SK-N-SH (cell line): ENCODE results near the gene SARS2. TPM values are rescaled to one million over a fixed set of nuclear protein-coding genes. Genes with fewer than 3 reads are reported as not detected.
"Not testable (repeated sequence)": the region's sequence is repeated elsewhere in the genome, so short reads cannot be mapped to it uniquely, and the experiment has no call there.

Experiments used
- CTCF ChIA-PET: fragments of 300-600, 350-600 bp; formaldehyde crosslinking; extraction: SDS; loops from one replicate; lab custom pipeline; 2021; lab: Yijun Ruan, JAX
- POLR2A ChIA-PET: fragments of 350-600 bp; sonication (Branson Sonifier 250); formaldehyde crosslinking; extraction: SDS; loops from one replicate; lab custom pipeline; 2020; ENCODE audit warnings: antibody characterized with exemption, inconsistent platforms; lab: Yijun Ruan, JAX
- DNase-seq: peaks from one replicate; pipeline ENCODE4 v3.0.0; 2012
- H2AFZ ChIP-seq: fragments of 200-600 bp; sonication (generic); 2 replicates; pipeline ENCODE4 v1.8.1; 2016; ENCODE audit warnings: antibody characterized with exemption, mild to moderate bottlenecking, low read depth
- H3F3A ChIP-seq: fragments of 200-600 bp; sonication (generic); replicated peaks from 2 replicates; pipeline ENCODE3; 2016; ENCODE audit warnings: antibody characterized with exemption, mild to moderate bottlenecking; ENCODE audit not compliant: insufficient read depth
- H3K27ac ChIP-seq, 2 experiments: fragments of 200-500 bp in 1 of 2; fragments of 200-600 bp in 1 of 2; sonication (Bioruptor generic) in 1 of 2; sonication (generic), shearing (Covaris generic) in 1 of 2; 2 replicates each; pipeline versions ENCODE4 v1.5.1 to v1.6.1; 2014 to 2016; ENCODE audit warnings: low read depth in 2 of 2, inconsistent platforms in 1 of 2, low read length in 1 of 2, mild to moderate bottlenecking in 1 of 2, mixed read lengths in 1 of 2
- H3K27me3 ChIP-seq: fragments of 200-600 bp; sonication (generic), shearing (Covaris generic); 2 replicates; pipeline ENCODE4 v1.6.1; 2016; ENCODE audit warnings: mixed run types; ENCODE audit not compliant: insufficient read depth
- H3K36me3 ChIP-seq, 2 experiments: fragments of 200-500 bp in 1 of 2; fragments of 200-600 bp in 1 of 2; sonication (Bioruptor generic) in 1 of 2; sonication (generic) in 1 of 2; replicated peaks in 1 of 2; 2 replicates each; pipeline versions ENCODE3 to v1.5.1; 2014 to 2016; ENCODE audit warnings: low read length in 1 of 2, mild to moderate bottlenecking in 1 of 2; ENCODE audit not compliant: insufficient read depth in 2 of 2, control insufficient read depth in 1 of 2
- H3K4me1 ChIP-seq, 2 experiments: fragments of 200-500 bp in 1 of 2; fragments of 200-600 bp in 1 of 2; sonication (Bioruptor generic) in 1 of 2; sonication (generic), shearing (Covaris generic) in 1 of 2; 2 replicates each; pipeline versions ENCODE4 v1.5.1 to v1.6.1; 2014 to 2016; ENCODE audit warnings: low read depth in 1 of 2, low read length in 1 of 2, mixed run types in 1 of 2; ENCODE audit not compliant: insufficient read depth in 2 of 2, control insufficient read depth in 1 of 2
- H3K4me2 ChIP-seq: fragments of 200-600 bp; sonication (generic), shearing (Covaris generic); 2 replicates; pipeline ENCODE4 v1.6.1; 2017; ENCODE audit warnings: mixed run types
- H3K4me3 ChIP-seq, 2 experiments: fragments of 200-500 bp in 1 of 2; fragments of 200-600 bp in 1 of 2; sonication (Bioruptor generic) in 1 of 2; sonication (generic), shearing (Covaris generic) in 1 of 2; 2 replicates each; pipeline versions ENCODE4 v1.5.1 to v1.8.1; 2014 to 2016; ENCODE audit warnings: low read depth in 2 of 2, inconsistent platforms in 1 of 2, low read length in 1 of 2, mild to moderate bottlenecking in 1 of 2, mixed read lengths in 1 of 2, moderate library complexity in 1 of 2
- H3K79me2 ChIP-seq: fragments of 200-600 bp; sonication (generic); 2 replicates; pipeline ENCODE4 v1.8.1; 2017; ENCODE audit warnings: mild to moderate bottlenecking; ENCODE audit not compliant: insufficient read depth
- H3K9ac ChIP-seq: fragments of 200-600 bp; sonication (generic); 2 replicates; pipeline ENCODE4 v1.6.1; 2017; ENCODE audit warnings: mixed run types
- H3K9me2 ChIP-seq: fragments of 200-600 bp; sonication (generic); 2 replicates; pipeline ENCODE4 v1.6.1; 2017; ENCODE audit warnings: mixed run types
- H3K9me3 ChIP-seq: fragments of 200-600 bp; sonication (generic); 2 replicates; pipeline ENCODE4 v1.6.1; 2017; ENCODE audit warnings: mixed run types, mild to moderate bottlenecking, moderate library complexity
- H4K20me1 ChIP-seq: fragments of 200-600 bp; sonication (generic); 2 replicates; pipeline ENCODE4 v1.6.1; 2017; ENCODE audit warnings: mild to moderate bottlenecking, mixed run types; ENCODE audit not compliant: insufficient read depth
- CHD2 ChIP-seq: fragments of 150-350 bp; IDR thresholded peaks from 2 replicates; pipeline ENCODE4 v1.6.1; 2018; ENCODE audit warnings: low read length; ENCODE audit not compliant: partially characterized antibody
- FOXJ3 ChIP-seq: sonication (generic); formaldehyde crosslinking; IDR thresholded peaks from 2 replicates; pipeline ENCODE4 v1.5.1; 2020; ENCODE audit warnings: mild to moderate bottlenecking, missing genetic modification reagents
- MEF2A ChIP-seq: IDR thresholded peaks from 2 replicates; pipeline ENCODE4 v1.4.0; 2012; ENCODE audit warnings: low read depth, borderline replicate concordance
- WGBS: methylation state at CpG from one replicate; pipeline ENCODE4 v1.1.6; 2017; ENCODE audit warnings: low lambda C conversion rate; 5-methylcytosine and 5-hydroxymethylcytosine counted together
- polyA plus RNA-seq, 3 experiments: library from polyadenylated mRNA; depleted of rRNA; stranded (reverse); fragments of >200 nt; gene quantifications; 2 replicates each; pipeline ENCODE4 v1.2.3, GENCODE V29; 2012
- TF ChIP-seq, protein P1 (sequence below): IDR thresholded peaks from 2 replicates; pipeline ENCODE4 v1.4.0; 2012; ENCODE audit warnings: low read depth, borderline replicate concordance

SARS2 gene
- polyA plus RNA-seq, 1 of the 3 experiments (the other 2 are of a cell fraction) = 36.5 TPM

DNA sequence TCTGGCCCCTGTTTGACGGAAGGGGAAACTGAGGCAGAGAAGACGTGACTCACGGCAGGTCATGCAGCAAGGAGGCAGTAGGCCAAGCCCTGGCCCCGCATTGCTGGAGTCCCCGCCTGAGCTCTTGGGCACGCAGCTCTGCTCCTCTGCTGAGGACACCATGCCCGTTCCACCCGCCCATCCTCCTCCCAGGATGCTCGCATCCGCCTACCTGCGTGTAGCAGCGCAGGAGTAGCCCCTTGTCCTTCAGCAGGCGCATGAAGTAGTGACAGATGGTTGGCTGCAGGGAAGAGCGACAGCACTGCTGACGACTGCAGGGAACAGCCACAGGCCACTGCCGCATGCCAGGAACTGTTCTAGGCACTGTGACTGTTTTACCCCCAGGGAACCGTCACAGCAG lies 41.7 kb downstream of the SARS2 start:
- H3K27ac ChIP-seq = no peak overlapping the region
- no peaks in the 10 kb centered on the region for H3K27me3 ChIP-seq
- H3K4me1 ChIP-seq = peaks cover 0 to 4% of the 10 kb centered on the region in 2 experiments; a peak in 1 of 4 replicates
- H3K9ac ChIP-seq = no peak overlapping the region
- ChIA-PET CTCF (interaction anchor here (1.3 to 4.8 kb wide), 5 partner anchors 8 to 38 kb away, joined by 5 to 39 read pairs (median 19); partner anchors contain the start of gene RINL), POLR2A (no interaction called here)
- H3K4me2 ChIP-seq = no peak overlapping the region
- H3K9me3 ChIP-seq = no peaks in the 10 kb centered on the region
- H3K79me2 ChIP-seq = no peaks in the 10 kb centered on the region
- TF ChIP-seq, protein P1, sequence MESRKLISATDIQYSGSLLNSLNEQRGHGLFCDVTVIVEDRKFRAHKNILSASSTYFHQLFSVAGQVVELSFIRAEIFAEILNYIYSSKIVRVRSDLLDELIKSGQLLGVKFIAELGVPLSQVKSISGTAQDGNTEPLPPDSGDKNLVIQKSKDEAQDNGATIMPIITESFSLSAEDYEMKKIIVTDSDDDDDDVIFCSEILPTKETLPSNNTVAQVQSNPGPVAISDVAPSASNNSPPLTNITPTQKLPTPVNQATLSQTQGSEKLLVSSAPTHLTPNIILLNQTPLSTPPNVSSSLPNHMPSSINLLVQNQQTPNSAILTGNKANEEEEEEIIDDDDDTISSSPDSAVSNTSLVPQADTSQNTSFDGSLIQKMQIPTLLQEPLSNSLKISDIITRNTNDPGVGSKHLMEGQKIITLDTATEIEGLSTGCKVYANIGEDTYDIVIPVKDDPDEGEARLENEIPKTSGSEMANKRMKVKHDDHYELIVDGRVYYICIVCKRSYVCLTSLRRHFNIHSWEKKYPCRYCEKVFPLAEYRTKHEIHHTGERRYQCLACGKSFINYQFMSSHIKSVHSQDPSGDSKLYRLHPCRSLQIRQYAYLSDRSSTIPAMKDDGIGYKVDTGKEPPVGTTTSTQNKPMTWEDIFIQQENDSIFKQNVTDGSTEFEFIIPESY = no peak
- TF ChIP-seq CHD2 (no peak), FOXJ3 (CRISPR knock-in tag) (no peak)
- no peaks in the 10 kb centered on the region for H4K20me1 ChIP-seq
- no peak for DNase-seq
- no peaks in the 10 kb centered on the region for H3K9me2 ChIP-seq
- H3F3A ChIP-seq = no peaks in the 10 kb centered on the region
- peaks cover 0 to 8% of the 10 kb centered on the region in 2 experiments for H3K36me3 ChIP-seq
- 87% methylated on average over 17 of the region's 17 CpGs for WGBS
- no peak overlapping the region for H2AFZ ChIP-seq
- no peak overlapping the region for H3K4me3 ChIP-seq

DNA sequence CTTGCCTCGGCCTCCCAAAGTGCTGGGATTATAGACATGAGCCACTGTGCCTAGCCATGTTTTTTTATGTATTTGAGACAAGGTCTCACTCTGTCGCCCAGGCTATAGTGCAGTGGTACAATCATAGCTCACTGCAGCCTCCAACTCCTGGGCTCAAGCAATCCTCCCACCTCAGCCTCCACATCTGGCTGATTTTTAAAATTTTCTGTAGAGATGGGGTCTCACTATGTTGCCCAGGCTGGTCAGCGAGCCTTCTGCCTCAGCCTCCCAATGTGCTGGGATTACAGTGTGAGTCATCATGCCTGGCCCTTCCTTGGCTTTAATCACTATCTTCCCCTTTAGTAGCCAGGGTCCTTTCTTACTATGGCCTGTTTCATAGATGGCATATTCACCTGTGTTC lies 45.9 kb downstream of the SARS2 start:
- H2AFZ ChIP-seq, DNase-seq, H3K4me3 ChIP-seq, H4K20me1 ChIP-seq, H3K4me1 ChIP-seq, H3K27me3 ChIP-seq, H3K79me2 ChIP-seq, H3K36me3 ChIP-seq, H3K9ac ChIP-seq, POLR2A ChIA-PET, H3K27ac ChIP-seq, H3K4me2 ChIP-seq, H3F3A ChIP-seq, H3K9me2 ChIP-seq, H3K9me3 ChIP-seq: not testable (repeated sequence)
- CTCF ChIA-PET = interaction anchor here (0.6 to 1.0 kb wide), 2 partner anchors 152 to 368 kb away, joined by 3 read pairs; no protein-coding TSS in a partner anchor
- WGBS = 86% methylated on average over 3 of the region's 3 CpGs

DNA sequence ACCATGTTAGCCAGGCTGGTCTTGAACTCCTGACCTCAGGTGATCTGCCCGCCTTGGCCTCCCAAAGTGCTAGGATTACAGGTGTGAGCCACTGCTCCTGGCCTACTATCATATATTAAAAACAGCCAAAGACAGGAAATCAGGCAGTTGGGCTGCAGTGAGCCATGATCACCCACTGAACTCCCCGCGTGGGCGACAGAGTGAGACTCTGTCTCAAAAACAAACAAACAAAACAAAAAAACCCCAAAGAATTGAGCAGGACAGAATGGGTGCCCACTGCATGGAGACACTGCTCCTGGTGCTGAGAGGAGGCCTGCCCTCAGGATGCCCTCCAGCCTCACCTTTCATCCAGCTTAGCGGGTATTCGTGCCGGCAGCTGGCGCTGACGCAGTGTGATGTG lies 47.3 kb downstream of the SARS2 start:
- POLR2A ChIA-PET = interaction anchor here (0.6 to 0.7 kb wide), 2 partner anchors 26 to 34 kb away, joined by 4 to 5 read pairs; no protein-coding TSS in a partner anchor
- Histone ChIP-seq H3K9me3 (no peaks in the 10 kb centered on the region), H3K36me3 (no peaks in the 10 kb centered on the region), H3K4me3 (no peak overlapping the region)
- no peak for TF ChIP-seq FOXJ3 (CRISPR knock-in tag)
- TF ChIP-seq MEF2A = no peak
- TF ChIP-seq, all 33 proteins: peak for 0
- CTCF ChIA-PET = no interaction called here
- WGBS = 96% methylated on average over 9 of the region's 9 CpGs
- DNase-seq = no peak
- peaks cover 0 to 9% of the 10 kb centered on the region in 2 experiments; a peak in 1 of 4 replicates for H3K4me1 ChIP-seq
- no peak overlapping the region for H2AFZ ChIP-seq
- H3K27ac ChIP-seq = no peak overlapping the region
- H3F3A ChIP-seq = no peaks in the 10 kb centered on the region
- H4K20me1 ChIP-seq = no peaks in the 10 kb centered on the region
- no peaks in the 10 kb centered on the region for H3K9me2 ChIP-seq
- no peak overlapping the region for H3K9ac ChIP-seq
- no peak overlapping the region for H3K4me2 ChIP-seq
- H3K27me3 ChIP-seq = no peaks in the 10 kb centered on the region
- no peaks in the 10 kb centered on the region for H3K79me2 ChIP-seq
